Measurements from ENCODE around the gene ACTN3. TPM values are rescaled to one million over a fixed set of nuclear protein-coding genes. Genes with fewer than 3 reads are reported as not detected.

ACTN3 gene
- total RNA-seq, 4 donors from 2014 or later = not detected

- Histone ChIP-seq H3K4me1 (peaks cover 7 to 11% (median 7%) of the 10 kb centered on the region in 3 donors), H3K36me3 (peaks cover 0 to 28% (median 0%) of the 10 kb centered on the region in 3 donors), H3K27me3 (peaks cover 0 to 32% (median 0%) of the 10 kb centered on the region in 4 donors), H3K4me3 (no peak overlapping the region), H3K9me3 (no peaks in the 10 kb centered on the region), H3K27ac (no peak overlapping the region)
- WGBS, 2 donors = 74 to 76% methylated on average over 7 to 8 of the region's 14 CpGs
- TF ChIP-seq POLR2A (IDR thresholded peaks at IDR 0.05) (no peak), CTCF (IDR thresholded peaks at IDR 0.05) (no peak)
- intact Hi-C loops (cut with DNase I) = no loop called here
- DNase-seq = no peak
These were observed 14.7 kb downstream of the ACTN3 start for GRCh38 chr11:66561178-66561974.

GRCh38 chr11:66561975-66562248 lies 15.2 kb downstream of the ACTN3 start:
- WGBS, 2 donors = 80% methylated on average over 3 of the region's 9 CpGs; no CpG with 5 or more reads in 1 of the 2 donors
- DNase-seq = no peak
- TF ChIP-seq CTCF (IDR thresholded peaks at IDR 0.05) (no peak), POLR2A (IDR thresholded peaks at IDR 0.05) (no peak)
- Histone ChIP-seq H3K4me3 (no peak overlapping the region), H3K4me1 (peaks cover 7 to 11% (median 7%) of the 10 kb centered on the region in 3 donors), H3K27me3 (peaks cover 0 to 27% (median 0%) of the 10 kb centered on the region in 4 donors), H3K36me3 (peaks cover 0 to 28% (median 0%) of the 10 kb centered on the region in 3 donors), H3K27ac (no peak overlapping the region), H3K9me3 (no peaks in the 10 kb centered on the region)
- intact Hi-C loops (cut with DNase I) = no loop called here

- DNase-seq = no peak
- Histone ChIP-seq H3K27me3 (peaks cover 0 to 23% (median 0%) of the 10 kb centered on the region in 4 donors), H3K9me3 (no peaks in the 10 kb centered on the region), H3K4me3 (no peak overlapping the region), H3K4me1 (peaks cover 7 to 11% (median 7%) of the 10 kb centered on the region in 3 donors), H3K36me3 (peaks cover 0 to 28% (median 0%) of the 10 kb centered on the region in 3 donors), H3K27ac (no peak overlapping the region)
- TF ChIP-seq POLR2A (IDR thresholded peaks at IDR 0.05) = no peak
- 64 to 100% methylated on average over 1 to 2 of the region's 2 CpGs for WGBS, 2 donors
- intact Hi-C loops (cut with DNase I) = no loop called here
These were observed 15.6 kb downstream of the ACTN3 start for GRCh38 chr11:66562275-66562674.

GRCh38 chr11:66562907-66563583 lies 16.3 kb downstream of the ACTN3 start:
- H3K4me3 ChIP-seq = no peak overlapping the region
- DNase-seq = no peak
- peaks cover 0 to 28% (median 0%) of the 10 kb centered on the region in 3 donors for H3K36me3 ChIP-seq
- peaks cover 13 to 19% (median 13%) of the 10 kb centered on the region in 3 donors for H3K4me1 ChIP-seq
- H3K27ac ChIP-seq = no peak overlapping the region
- intact Hi-C loops (cut with DNase I) = no loop called here
- no peaks in the 10 kb centered on the region for H3K9me3 ChIP-seq
- WGBS, 2 donors = 60 to 67% methylated on average over 1 to 4 of the region's 20 CpGs
- peaks cover 0 to 20% (median 0%) of the 10 kb centered on the region in 4 donors for H3K27me3 ChIP-seq
- no peak for TF ChIP-seq POLR2A (IDR thresholded peaks at IDR 0.05)
- TF ChIP-seq CTCF (IDR thresholded peaks at IDR 0.05) = no peak

GRCh38 chr11:66563832-66564231 lies 17.1 kb downstream of the ACTN3 start:
- peaks cover 0 to 16% (median 0%) of the 10 kb centered on the region in 4 donors for H3K27me3 ChIP-seq
- H3K36me3 ChIP-seq = peaks cover 0 to 28% (median 0%) of the 10 kb centered on the region in 3 donors
- no peak overlapping the region for H3K27ac ChIP-seq
- no peaks in the 10 kb centered on the region for H3K9me3 ChIP-seq
- peaks cover 14 to 24% (median 20%) of the 10 kb centered on the region in 3 donors for H3K4me1 ChIP-seq
- TF ChIP-seq CTCF (IDR thresholded peaks at IDR 0.05) = no peak
- no peak for TF ChIP-seq POLR2A (IDR thresholded peaks at IDR 0.05)
- DNase-seq = no peak
- no peak overlapping the region for H3K4me3 ChIP-seq
- 90% methylated on average over 3 of the region's 10 CpGs; no CpG with 5 or more reads in 1 of the 2 donors for WGBS, 2 donors
- intact Hi-C loops (cut with DNase I) = no loop called here
